Fibroblast of skin of right biceps (primary cell): ENCODE results near the gene BTBD16.
A peak's percentile ranks its signal among the peaks of the same experiment; 100 is the strongest.

ENCODE experiments used
- DNase-seq: peaks from one replicate; pipeline ENCODE4 v3.0.0-alpha.2; 2013

Gene BTBD16

DNA sequence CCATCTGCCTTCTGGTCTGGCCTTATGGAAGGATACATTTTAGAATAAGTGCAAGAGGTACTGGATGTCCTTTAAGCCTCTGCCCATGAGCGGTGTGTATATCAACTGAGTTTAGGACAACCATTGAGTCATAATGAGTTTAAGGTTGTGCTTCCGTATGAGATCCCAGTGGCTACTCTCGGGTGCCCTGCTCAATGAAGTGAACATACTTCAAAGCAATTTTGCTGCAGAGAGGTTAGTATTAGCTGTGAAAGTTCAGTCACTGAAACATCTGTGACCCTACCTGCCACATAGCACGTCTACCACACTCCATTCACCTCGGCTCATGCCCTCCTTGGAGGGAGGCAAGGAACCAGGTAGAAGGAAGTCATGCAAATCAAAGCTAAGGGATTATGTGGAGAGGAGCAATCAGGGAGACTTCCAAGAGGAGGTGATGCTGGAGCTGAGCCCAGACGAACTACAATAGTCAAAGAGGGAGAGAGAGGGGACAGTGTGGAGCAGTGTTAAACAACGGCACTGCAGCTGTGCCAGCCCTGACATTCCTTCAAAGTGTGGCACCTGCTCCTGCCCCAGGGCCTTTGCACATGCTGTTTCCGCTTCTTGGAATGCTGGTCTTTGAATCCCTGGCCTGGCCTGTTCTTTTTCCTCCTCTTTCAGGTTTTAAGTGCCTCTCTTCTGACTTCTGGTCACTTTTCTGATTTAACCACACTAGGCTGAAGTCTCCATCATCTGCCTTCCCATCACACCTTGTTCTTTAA, 25.4 kb downstream of the BTBD16 start:
- DNase-seq = no peak

DNA sequence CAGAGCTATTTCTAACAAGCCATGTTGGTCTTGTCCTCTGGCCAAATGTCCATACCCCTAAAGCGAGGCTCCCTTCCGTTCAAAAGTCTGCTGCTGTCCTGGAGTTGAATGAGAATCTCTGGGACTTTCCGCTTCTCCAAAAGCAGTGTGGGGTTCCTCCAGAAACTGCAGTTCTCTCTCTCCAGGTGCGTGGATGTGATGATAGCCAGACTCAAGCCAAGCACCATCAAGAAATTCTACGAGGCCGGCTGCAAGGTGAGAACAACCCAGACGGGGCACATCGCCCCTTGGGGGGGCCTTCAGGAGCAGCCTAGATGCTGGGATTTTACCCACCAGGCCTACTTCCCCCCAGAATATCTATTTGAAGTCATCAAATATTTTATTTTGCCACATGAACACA, 26.5 kb downstream of the BTBD16 start:
- DNase-seq = no peak

- DNase-seq = no peak
Measured at GRCh38 chr10:122298206-122298597, 27.1 kb downstream of the BTBD16 start.

GRCh38 chr10:122298598-122299301, 27.7 kb downstream of the BTBD16 start:
- DNase-seq = peak; percentile 73

GRCh38 chr10:122299423-122300075, 28.5 kb downstream of the BTBD16 start:
- no peak for DNase-seq

DNA sequence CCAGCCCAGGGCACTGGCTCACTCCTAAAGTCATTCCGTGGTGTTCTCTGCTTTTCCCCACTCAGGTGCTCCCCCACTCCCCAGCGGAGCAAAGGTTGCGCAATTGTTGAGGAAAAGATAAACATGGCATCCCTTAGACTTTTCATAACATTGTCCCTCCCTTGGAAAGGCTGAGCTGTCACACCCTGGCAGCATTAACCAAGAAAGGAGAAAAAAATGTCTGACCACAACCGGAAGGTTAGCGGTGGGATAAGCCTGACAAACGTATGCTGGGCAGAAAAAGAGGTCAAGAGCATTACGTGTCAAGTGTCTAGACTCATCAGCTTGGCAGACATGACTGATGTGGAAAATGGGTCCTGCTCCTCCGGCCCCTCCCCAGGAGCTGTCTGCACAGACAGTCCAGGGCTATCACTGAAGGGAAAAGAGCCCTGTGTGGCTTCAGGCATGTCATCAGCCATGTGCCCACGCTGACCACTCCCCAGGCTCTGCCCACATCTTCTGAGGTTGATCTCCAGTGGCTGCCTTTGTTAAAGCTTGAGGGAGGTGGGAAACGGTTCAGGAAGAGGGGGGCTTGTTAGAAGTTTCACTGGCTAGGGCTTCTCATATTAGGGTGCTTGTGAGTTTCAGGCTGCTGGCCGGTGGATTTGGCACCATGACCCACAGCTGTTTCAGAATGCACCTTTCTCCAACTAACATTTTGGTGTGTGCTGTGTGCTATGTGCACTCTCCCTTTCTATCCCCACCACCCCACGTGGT, 30.1 kb downstream of the BTBD16 start:
- peak; percentile 74 for DNase-seq

- DNase-seq = no peak
Measured at GRCh38 chr10:122301811-122302115, 30.7 kb downstream of the BTBD16 start.

DNA sequence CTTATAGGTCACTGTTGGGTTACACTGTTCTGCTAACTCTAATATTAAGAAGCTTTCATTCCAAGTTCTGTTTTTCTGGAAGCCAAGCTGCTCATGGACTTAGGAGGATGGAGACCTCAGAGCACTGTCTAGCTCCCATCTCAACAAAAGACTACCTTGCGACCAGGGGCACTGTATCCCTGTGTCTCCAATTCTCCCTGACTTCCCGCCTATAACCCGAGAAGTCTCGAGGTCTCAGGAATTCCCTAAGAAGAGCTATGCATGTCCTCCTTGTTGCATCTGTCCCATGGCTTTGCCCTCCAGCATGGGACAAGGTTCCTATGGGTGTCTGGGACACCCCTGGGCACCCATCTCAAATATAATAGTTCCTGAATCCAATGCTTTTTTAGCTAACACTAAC, 31.2 kb downstream of the BTBD16 start:
- DNase-seq = no peak

DNA sequence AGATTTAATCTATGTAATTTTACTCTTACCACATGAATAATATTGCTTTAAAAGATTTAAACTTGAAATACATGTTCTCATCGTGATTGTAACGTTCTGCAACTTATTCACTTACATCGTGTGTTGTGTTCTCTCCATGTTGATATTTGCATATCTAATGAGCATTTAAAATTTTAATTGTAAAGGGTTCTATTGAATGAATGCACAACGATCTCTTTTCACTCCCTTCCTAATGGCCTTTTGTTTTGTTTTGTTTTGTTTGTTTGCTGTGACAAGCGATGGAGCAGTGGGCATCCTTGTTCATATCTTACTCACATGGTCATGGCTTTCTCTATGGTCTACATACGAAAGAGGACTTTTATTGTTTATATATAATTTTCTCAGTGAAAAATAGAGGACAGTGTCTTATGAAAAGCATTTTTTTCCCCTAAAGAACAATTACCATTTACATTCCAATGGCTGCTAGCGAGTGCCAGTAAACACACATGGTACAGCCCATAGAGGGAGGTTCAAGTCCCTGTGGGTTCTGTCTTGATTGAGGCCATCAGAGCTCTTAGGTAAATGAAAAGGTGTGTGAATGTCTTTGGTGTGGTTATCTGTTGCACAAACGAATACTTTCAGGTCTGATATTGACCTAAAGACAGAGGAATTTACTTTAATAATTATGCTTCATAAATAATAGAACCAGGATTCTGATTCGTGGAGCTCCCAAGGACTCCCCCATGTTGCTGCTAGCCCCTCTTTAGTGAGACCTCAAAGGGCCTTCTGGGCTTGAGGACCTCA, 32.4 kb downstream of the BTBD16 start:
- no peak for DNase-seq

GRCh38 chr10:122304054-122304579, 33.0 kb downstream of the BTBD16 start:
- no peak for DNase-seq

- DNase-seq = no peak
Measured at GRCh38 chr10:122306282-122306681, 35.2 kb downstream of the BTBD16 start.

GRCh38 chr10:122306744-122307143, 35.6 kb downstream of the BTBD16 start:
- no peak for DNase-seq

GRCh38 chr10:122307669-122308416, 36.7 kb downstream of the BTBD16 start:
- DNase-seq = peak; percentile 99

DNA sequence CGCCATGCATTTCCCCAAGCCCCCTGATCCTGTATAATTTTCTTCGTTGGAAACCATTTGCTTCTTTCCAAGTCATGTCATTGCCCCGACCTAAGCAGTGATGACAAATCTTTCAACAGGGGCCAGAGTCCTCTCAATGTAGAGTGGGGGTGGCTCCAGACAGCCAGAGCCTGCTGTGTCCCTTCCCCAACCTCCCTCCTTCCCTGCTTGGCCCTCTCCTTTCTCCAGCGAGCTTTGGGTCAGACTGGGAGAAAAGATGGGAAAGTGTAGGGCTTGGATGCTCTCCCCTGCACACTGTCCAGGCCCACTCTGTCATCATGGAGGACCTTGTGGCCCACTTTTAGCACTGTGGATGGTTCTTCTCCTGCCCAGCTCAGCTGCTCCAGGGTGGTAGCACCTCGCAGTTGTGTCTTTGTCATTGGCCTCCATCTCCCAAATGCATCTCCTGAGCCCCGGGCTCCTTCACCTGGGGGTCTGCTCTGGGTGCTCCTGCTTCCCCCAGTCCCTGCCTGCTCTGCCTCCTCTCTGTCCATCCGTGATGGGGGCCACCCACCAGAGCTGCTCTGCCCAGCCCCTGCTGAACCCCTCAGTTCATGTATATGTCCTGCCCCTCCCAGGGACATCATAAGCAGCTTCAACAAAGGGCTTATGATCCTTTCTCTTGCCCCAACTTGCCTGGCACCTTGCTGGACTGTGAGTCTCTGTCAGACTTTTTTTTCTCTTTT, 37.5 kb downstream of the BTBD16 start:
- no peak for DNase-seq

DNA sequence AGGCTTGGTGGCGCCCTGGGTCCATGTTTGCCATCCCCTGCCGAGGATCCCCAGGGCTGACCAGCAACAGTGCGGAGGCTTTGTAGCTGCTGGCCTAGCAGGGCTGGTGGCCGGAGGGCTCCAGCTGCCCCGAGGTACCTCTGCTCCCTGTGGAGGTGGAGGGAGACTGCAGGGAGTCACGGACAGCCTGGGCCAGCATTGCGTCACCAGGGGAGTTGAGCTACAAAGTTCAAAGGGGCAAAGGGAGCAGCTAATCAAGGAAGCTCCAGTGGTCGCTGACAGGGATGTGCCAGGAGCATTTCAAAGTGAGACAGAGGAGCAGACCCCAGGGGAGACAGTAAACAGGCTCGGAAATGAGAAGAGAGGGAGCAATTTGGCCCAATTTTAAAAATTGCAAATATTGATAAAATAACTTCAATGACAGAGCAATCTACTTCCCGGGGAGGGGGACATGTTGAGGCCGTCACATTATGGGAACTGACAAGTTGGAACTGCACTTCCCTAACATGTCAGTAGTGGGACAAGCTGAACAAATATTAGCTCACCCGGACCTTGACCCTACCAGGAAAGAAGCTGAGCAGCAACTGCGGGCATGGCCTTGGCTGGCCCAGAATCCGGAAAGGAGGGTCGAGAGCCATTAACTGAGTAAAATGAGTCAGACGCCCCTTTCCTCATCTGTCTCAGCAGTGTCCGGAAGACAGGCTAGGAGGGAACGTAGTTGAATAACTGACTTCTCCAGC, 39.4 kb downstream of the BTBD16 start:
- DNase-seq = no peak

GRCh38 chr10:122311051-122311410, 39.9 kb downstream of the BTBD16 start:
- DNase-seq = no peak

- no peak for DNase-seq
Measured at GRCh38 chr10:122311716-122312115, 40.6 kb downstream of the BTBD16 start.

GRCh38 chr10:122316224-122316884, 45.3 kb downstream of the BTBD16 start:
- no peak for DNase-seq

DNA sequence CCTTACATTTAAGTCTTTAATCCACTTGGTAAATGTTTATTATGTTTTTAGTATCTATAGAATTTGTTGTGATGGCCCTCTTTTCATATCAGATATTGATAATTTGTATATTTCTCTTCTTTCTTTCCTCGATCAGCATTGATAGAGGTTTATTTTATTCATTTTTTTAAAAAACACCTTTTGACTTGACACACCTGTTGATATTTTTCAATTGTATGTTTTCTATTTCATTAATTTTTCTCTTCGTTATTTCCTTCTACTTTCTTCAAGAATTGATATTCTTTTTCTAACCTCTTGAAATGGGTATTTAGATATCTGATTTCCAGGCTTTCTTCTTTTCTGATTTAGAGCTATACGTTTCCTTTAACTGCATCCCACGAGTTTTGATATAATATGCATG, 50.9 kb downstream of the BTBD16 start:
- no peak for DNase-seq

DNA sequence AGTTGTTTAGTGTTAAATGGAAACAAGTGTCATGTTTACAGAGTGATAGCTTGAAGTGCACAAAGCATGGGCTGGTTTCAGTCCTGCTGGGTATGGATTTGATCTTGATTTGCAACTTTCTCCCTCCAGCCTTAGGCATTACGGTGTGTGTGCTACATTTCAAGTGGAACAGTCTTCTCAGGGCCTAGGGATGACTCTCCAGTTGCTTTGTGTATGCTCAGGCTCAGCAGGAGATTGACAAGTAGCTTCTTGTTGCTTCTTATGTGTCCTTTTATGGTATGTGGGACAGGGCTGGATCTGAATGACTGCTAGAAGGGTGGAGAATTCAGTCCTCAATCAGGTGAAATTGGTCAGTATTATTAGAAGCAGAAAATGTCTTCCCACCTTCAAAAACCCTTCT, 52.1 kb downstream of the BTBD16 start:
- DNase-seq = no peak
